ENCODE results near the gene DAO. TPM values are rescaled to one million over a fixed set of nuclear protein-coding genes. Genes with fewer than 3 reads are reported as not detected.

DAO gene
- total RNA-seq, 2 experiments from 2014 or later, result not detected

DNA sequence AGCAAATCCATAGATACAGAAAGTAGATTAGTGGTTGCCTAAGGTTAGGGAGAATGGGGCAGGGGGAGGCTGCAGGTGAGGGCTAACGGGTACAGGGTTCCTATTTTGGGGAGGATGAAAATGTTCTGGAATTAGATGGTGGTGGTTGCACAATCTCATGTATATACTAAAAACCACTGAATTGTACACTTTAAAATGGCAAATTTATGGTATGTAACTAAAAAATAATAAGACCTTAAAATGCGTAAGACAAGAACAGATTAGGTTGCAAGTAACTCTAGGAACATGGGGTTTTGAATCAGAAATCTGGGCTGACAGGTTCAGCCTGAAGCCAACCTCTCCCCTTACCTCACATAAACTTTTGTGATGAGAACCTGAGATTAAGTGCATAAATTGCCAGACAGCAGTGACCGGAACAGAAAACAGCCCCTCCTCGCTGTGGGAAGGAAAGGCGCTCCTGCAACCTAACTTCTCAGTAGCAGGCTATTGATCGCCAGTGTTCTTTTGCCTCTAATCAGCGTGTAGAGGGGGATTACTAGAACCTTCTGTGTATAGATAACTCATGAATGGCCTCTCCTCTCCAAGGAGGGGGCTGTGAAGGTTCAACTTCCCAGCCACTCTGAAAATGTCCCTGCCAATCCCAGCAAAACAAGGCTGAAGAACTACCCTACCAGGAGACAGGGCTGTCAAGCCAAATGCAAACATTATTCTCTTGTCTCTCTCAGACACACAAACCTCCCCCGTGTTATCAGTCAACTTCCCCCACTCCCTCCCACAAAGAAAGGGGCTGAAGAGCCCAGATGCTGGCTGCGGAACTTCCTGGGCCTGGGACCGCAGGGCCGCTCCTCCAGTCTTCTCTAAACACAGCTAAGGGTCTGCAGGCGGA lies 24.4 kb upstream of the DAO start:
- H3K27ac Mint-ChIP-seq, result peak overlapping the region; percentile 95
- H3K27me3 Mint-ChIP-seq, result peaks cover 2% of the 10 kb centered on the region
- ATAC-seq (no peak), DNase-seq (no peak)
- POLR2A ChIA-PET, result no interaction called here
- CTCF ChIA-PET, result no interaction called here
- H3K9me3 Mint-ChIP-seq, result peaks cover 6% of the 10 kb centered on the region
- peak overlapping the region; percentile 89 for H3K4me3 Mint-ChIP-seq
- H3K4me1 Mint-ChIP-seq (ENCODE audit: low read depth), result peaks cover 41% of the 10 kb centered on the region
- H3K36me3 Mint-ChIP-seq (ENCODE audit: low read depth), result peaks cover 32% of the 10 kb centered on the region
- intact Hi-C loops (cut with micrococcal nuclease), result no loop called here
- TF ChIP-seq, protein P1, sequence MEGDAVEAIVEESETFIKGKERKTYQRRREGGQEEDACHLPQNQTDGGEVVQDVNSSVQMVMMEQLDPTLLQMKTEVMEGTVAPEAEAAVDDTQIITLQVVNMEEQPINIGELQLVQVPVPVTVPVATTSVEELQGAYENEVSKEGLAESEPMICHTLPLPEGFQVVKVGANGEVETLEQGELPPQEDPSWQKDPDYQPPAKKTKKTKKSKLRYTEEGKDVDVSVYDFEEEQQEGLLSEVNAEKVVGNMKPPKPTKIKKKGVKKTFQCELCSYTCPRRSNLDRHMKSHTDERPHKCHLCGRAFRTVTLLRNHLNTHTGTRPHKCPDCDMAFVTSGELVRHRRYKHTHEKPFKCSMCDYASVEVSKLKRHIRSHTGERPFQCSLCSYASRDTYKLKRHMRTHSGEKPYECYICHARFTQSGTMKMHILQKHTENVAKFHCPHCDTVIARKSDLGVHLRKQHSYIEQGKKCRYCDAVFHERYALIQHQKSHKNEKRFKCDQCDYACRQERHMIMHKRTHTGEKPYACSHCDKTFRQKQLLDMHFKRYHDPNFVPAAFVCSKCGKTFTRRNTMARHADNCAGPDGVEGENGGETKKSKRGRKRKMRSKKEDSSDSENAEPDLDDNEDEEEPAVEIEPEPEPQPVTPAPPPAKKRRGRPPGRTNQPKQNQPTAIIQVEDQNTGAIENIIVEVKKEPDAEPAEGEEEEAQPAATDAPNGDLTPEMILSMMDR (IDR thresholded peaks at IDR 0.05), result no peak

GRCh38 chr12:108856170-108856427 lies 23.8 kb upstream of the DAO start:
- intact Hi-C loops (cut with micrococcal nuclease), result no loop called here
- Mint-ChIP-seq H3K27ac (peak overlapping the region; percentile 95), H3K4me3 (peak overlapping the region; percentile 89), H3K9me3 (peaks cover 6% of the 10 kb centered on the region), H3K4me1 (ENCODE audit: low read depth) (peaks cover 41% of the 10 kb centered on the region), H3K27me3 (peaks cover 2% of the 10 kb centered on the region), H3K36me3 (ENCODE audit: low read depth) (peaks cover 29% of the 10 kb centered on the region)
- DNase-seq (no peak), ATAC-seq (no peak)
- ChIA-PET POLR2A (no interaction called here), CTCF (no interaction called here)
- TF ChIP-seq, protein P1 (IDR thresholded peaks at IDR 0.05), result no peak

DNA sequence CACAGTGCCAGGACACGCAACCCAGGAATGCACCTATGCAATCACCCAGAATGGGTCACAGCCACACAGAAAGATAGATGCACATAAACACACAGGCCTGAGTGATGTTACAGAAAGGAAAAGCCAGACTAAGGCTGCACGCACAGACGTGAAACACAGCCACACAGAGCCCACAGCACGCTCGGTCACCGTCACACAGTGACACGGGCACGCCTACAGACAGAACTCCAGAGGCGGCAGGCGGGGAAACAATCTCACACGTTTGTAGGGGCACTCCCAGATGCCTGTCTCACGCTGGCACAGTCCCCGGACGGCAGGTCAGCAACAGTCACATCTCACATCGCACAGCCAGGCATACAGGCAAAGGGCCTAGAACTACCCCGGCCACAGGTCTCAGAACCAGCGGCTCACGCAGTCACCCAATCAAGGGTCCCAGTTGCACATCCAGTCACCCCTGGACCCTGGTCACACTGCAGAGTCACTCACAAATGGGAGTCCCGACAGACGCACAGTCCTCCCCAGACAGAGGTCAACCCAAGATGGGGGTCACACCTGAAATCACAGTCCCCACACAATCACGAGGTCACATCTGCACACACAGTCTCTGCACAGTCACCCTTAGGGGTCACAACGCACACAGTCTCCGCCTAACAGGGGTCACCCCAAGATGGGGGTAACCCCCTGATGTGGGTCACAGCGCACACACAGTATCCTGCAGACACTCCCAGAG lies 23.3 kb upstream of the DAO start:
- H3K27ac Mint-ChIP-seq, result peak overlapping the region; percentile 95
- H3K4me3 Mint-ChIP-seq, result peak overlapping the region; percentile 89
- ChIA-PET POLR2A (interaction anchor here (0.6 to 3.5 kb wide), 4 partner anchors 17 to 226 kb away, joined by 3 to 19 read pairs (median 4); no protein-coding TSS in a partner anchor), CTCF (interaction anchor here (1.0 to 2.2 kb wide), 2 partner anchors 27 to 192 kb away, joined by 4 to 6 read pairs; no protein-coding TSS in a partner anchor)
- intact Hi-C loops (cut with micrococcal nuclease), result no loop called here
- DNase-seq (peak; percentile 79), ATAC-seq (peak; percentile 48)
- peaks cover 2% of the 10 kb centered on the region for H3K27me3 Mint-ChIP-seq
- H3K36me3 Mint-ChIP-seq (ENCODE audit: low read depth), result peaks cover 26% of the 10 kb centered on the region
- TF ChIP-seq, protein P1 (IDR thresholded peaks at IDR 0.05), result no peak
- H3K4me1 Mint-ChIP-seq (ENCODE audit: low read depth), result peaks cover 41% of the 10 kb centered on the region
- peaks cover 6% of the 10 kb centered on the region for H3K9me3 Mint-ChIP-seq

DNA sequence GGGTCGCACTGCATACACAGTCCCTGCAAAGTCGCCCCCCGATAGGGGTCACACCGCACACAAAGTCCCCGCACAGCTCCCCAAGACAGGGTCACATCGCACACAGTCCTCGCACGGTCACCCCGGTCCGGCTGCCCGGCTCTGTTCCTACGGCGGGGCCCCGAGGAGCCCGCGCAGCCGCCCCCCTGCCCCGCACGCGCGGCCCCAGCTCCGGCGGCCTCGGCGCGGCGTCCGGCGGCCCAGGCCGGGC lies 22.8 kb upstream of the DAO start:
- TF ChIP-seq, protein P1 (IDR thresholded peaks at IDR 0.05), result no peak
- H3K27me3 Mint-ChIP-seq, result peaks cover 2% of the 10 kb centered on the region
- H3K4me3 Mint-ChIP-seq, result peak overlapping the region; percentile 89
- H3K9me3 Mint-ChIP-seq, result peaks cover 6% of the 10 kb centered on the region
- ChIA-PET CTCF (interaction anchor here (1.0 to 2.2 kb wide), 4 partner anchors 12 to 192 kb away, joined by 3 to 6 read pairs (median 4); no protein-coding TSS in a partner anchor), POLR2A (interaction anchor here (0.6 to 3.5 kb wide), 6 partner anchors 18 to 239 kb away, joined by 3 to 19 read pairs (median 3); no protein-coding TSS in a partner anchor)
- intact Hi-C loops (cut with micrococcal nuclease), result no loop called here
- peaks cover 22% of the 10 kb centered on the region for H3K36me3 Mint-ChIP-seq (ENCODE audit: low read depth)
- DNase-seq (no peak), ATAC-seq (no peak)
- H3K4me1 Mint-ChIP-seq (ENCODE audit: low read depth), result peaks cover 41% of the 10 kb centered on the region
- H3K27ac Mint-ChIP-seq, result peak overlapping the region; percentile 95

Data from activated CD8-positive, alpha-beta T cell treated with anti-CD3 and anti-CD28 coated beads for 36 hours (primary cell).